Sigmoid colon (tissue), 7 donors: ENCODE measurements around the gene AQP11. TPM values are rescaled to one million over a fixed set of nuclear protein-coding genes. Genes with fewer than 3 reads are reported as not detected.

Experiments
- DNase-seq: peaks from one replicate; pipeline ENCODE4 v3.0.0-alpha.2; 2019
- H3K27ac ChIP-seq, 4 donors: fragments of 200-600 bp; sonication (generic); one replicate each; pipeline ENCODE4 v1.5.1; 2016 to 2019; ENCODE audit warnings: mild to moderate bottlenecking in 1 of 4
- H3K27me3 ChIP-seq, 3 donors: fragments of 200-600 bp; sonication (generic); one replicate each; pipeline ENCODE4 v1.5.1; 2019; ENCODE audit warnings: mild to moderate bottlenecking in 1 of 3
- H3K36me3 ChIP-seq, 4 donors: fragments of 200-600 bp; sonication (generic); one replicate each; pipeline ENCODE4 v1.5.1; 2016 to 2019
- H3K4me1 ChIP-seq, 4 donors: fragments of 200-600 bp; sonication (generic); one replicate each; pipeline ENCODE4 v1.5.1; 2017 to 2019
- H3K4me3 ChIP-seq, 4 donors: fragments of 200-600 bp; sonication (generic); one replicate each; pipeline ENCODE4 v1.5.1; 2017 to 2019; ENCODE audit warnings: mild to moderate bottlenecking in 2 of 4, moderate library complexity in 1 of 4
- H3K9me3 ChIP-seq, 4 donors: fragments of 200-600 bp in 3 of 4; sonication (generic) in 3 of 4; one replicate each; pipeline versions ENCODE4 v1.5.1 to v1.6.1; 2013 to 2019
- CTCF ChIP-seq, 4 experiments: fragments of 450-650 bp in 3 of 4; fragments of 200-600 bp in 1 of 4; IDR thresholded peaks; one replicate each; pipeline ENCODE4 v1.5.1; 2016 to 2019; ENCODE audit warnings: antibody characterized with exemption in 4 of 4, mild to moderate bottlenecking in 3 of 4, moderate library complexity in 2 of 4
- EP300 ChIP-seq, 4 donors: sonication (generic); formaldehyde crosslinking; IDR thresholded peaks; one replicate each; pipeline ENCODE4 v1.6.1; 2017; ENCODE audit warnings: antibody characterized with exemption in 4 of 4
- POLR2A ChIP-seq, 2 donors: fragments of 450-650 bp; IDR thresholded peaks; one replicate each; pipeline ENCODE4 v1.6.1; 2016; ENCODE audit warnings: antibody characterized with exemption in 2 of 2, mild to moderate bottlenecking in 2 of 2, moderate library complexity in 2 of 2
- POLR2AphosphoS5 ChIP-seq, 4 donors: sonication (generic); formaldehyde crosslinking; IDR thresholded peaks; one replicate each; pipeline ENCODE4 v1.6.1; 2017; ENCODE audit warnings: antibody characterized with exemption in 4 of 4
- WGBS, 2 donors: extraction: QIAGEN DNeasy Blood & Tissue Kit; methylation state at CpG; one replicate each; pipeline ENCODE4 v1.1.7; 2013; 5-methylcytosine and 5-hydroxymethylcytosine counted together
- intact Hi-C: fragments of 100-400 bp; cut with DNase I; formaldehyde crosslinking; loops from one replicate; pipeline ENCODE4 v1.15.1; 2023
- polyA plus RNA-seq, 3 donors: library from polyadenylated mRNA; stranded (reverse); fragments of 200-250 nt; gene quantifications; one replicate each; pipeline ENCODE4 v1.2.3, GENCODE V29; 2013
- total RNA-seq, 4 donors: library from RNA; depleted of rRNA; stranded (reverse); fragments of >200 nt; gene quantifications; one replicate each; pipeline ENCODE4 v1.1.0, GENCODE V29; 2016
- donor health status: healthy with polysubstance abuse.
- donor health status: Bipolar disorder and iron deficiency.
- donor health status: healthy.

AQP11 gene
- total and polyA plus RNA-seq, 7 donors, result 0.36 to 2.4 (median 1.2) TPM; not detected in 1

- DNase-seq, result no peak
- Histone ChIP-seq H3K9me3 (no peaks in the 10 kb centered on the region), H3K4me1 (peaks cover 0 to 16% (median 7%) of the 10 kb centered on the region in 4 donors), H3K4me3 (no peak overlapping the region), H3K27me3 (no peaks in the 10 kb centered on the region), H3K36me3 (no peaks in the 10 kb centered on the region), H3K27ac (no peak overlapping the region)
- TF ChIP-seq POLR2A (IDR thresholded peaks at IDR 0.05) (no peak), POLR2AphosphoS5 (IDR thresholded peaks at IDR 0.05) (no peak), EP300 (IDR thresholded peaks at IDR 0.05) (no peak), CTCF (IDR thresholded peaks at IDR 0.05) (no peak)
- intact Hi-C loops, result no loop called here
Observed at GRCh38 chr11:77593883-77594282, 4.1 kb downstream of the AQP11 start.

GRCh38 chr11:77596626-77597025 is 6.9 kb downstream of the AQP11 start:
- Histone ChIP-seq H3K4me3 (no peak overlapping the region), H3K4me1 (no peaks in the 10 kb centered on the region), H3K27ac (no peak overlapping the region), H3K27me3 (no peaks in the 10 kb centered on the region), H3K36me3 (no peaks in the 10 kb centered on the region), H3K9me3 (no peaks in the 10 kb centered on the region)
- WGBS, 2 donors, result 94 to 98% methylated on average over 2 of the region's 2 CpGs
- intact Hi-C loops, result no loop called here
- TF ChIP-seq POLR2AphosphoS5 (IDR thresholded peaks at IDR 0.05), result no peak
- no peak for TF ChIP-seq EP300 (IDR thresholded peaks at IDR 0.05)
- no peak for DNase-seq

GRCh38 chr11:77598195-77598594 is 8.4 kb downstream of the AQP11 start:
- 95% methylated on average over 2 of the region's 2 CpGs for WGBS, 2 donors
- Histone ChIP-seq H3K36me3 (no peaks in the 10 kb centered on the region), H3K4me1 (peaks cover 0 to 9% (median 0%) of the 10 kb centered on the region in 4 donors), H3K4me3 (no peak overlapping the region), H3K27me3 (no peaks in the 10 kb centered on the region), H3K27ac (no peak overlapping the region), H3K9me3 (no peaks in the 10 kb centered on the region)
- TF ChIP-seq CTCF (IDR thresholded peaks at IDR 0.05), result no peak
- TF ChIP-seq POLR2A (IDR thresholded peaks at IDR 0.05), result no peak
- no peak for TF ChIP-seq POLR2AphosphoS5 (IDR thresholded peaks at IDR 0.05)
- no peak for TF ChIP-seq EP300 (IDR thresholded peaks at IDR 0.05)
- intact Hi-C loops, result no loop called here
- no peak for DNase-seq

GRCh38 chr11:77602381-77603088 is 12.8 kb downstream of the AQP11 start:
- Histone ChIP-seq H3K4me1 (peaks cover 0 to 9% (median 0%) of the 10 kb centered on the region in 4 donors), H3K4me3 (no peak overlapping the region), H3K36me3 (peaks cover 0 to 13% (median 2%) of the 10 kb centered on the region in 4 donors), H3K27me3 (no peaks in the 10 kb centered on the region), H3K9me3 (no peaks in the 10 kb centered on the region), H3K27ac (peak overlapping the region in 2 of 4 donors; percentile 18 to 42)
- no peak for DNase-seq
- WGBS, 2 donors, result 73 to 91% methylated on average over 3 of the region's 3 CpGs
- intact Hi-C loops, result no loop called here
- TF ChIP-seq POLR2AphosphoS5 (IDR thresholded peaks at IDR 0.05), result no peak
- TF ChIP-seq POLR2A (IDR thresholded peaks at IDR 0.05), result no peak
- no peak for TF ChIP-seq CTCF (IDR thresholded peaks at IDR 0.05)
- TF ChIP-seq EP300 (IDR thresholded peaks at IDR 0.05), result no peak

GRCh38 chr11:77604281-77604680 is 14.5 kb downstream of the AQP11 start:
- no peaks in the 10 kb centered on the region for H3K9me3 ChIP-seq
- DNase-seq, result no peak
- no peaks in the 10 kb centered on the region for H3K27me3 ChIP-seq
- H3K4me1 ChIP-seq, result peaks cover 0 to 9% (median 0%) of the 10 kb centered on the region in 4 donors
- H3K36me3 ChIP-seq, result peaks cover 3 to 17% (median 6%) of the 10 kb centered on the region in 4 donors
- H3K27ac ChIP-seq, result no peak overlapping the region
- H3K4me3 ChIP-seq, result no peak overlapping the region
- TF ChIP-seq EP300 (IDR thresholded peaks at IDR 0.05), result no peak
- TF ChIP-seq CTCF (IDR thresholded peaks at IDR 0.05), result no peak
- no peak for TF ChIP-seq POLR2AphosphoS5 (IDR thresholded peaks at IDR 0.05)
- no peak for TF ChIP-seq POLR2A (IDR thresholded peaks at IDR 0.05)
- intact Hi-C loops, result no loop called here
- WGBS, 2 donors, result 91 to 95% methylated on average over 2 of the region's 2 CpGs
